Mononuclear cell (primary cell): ENCODE measurements around the gene DSCAML1. TPM values are rescaled to one million over a fixed set of nuclear protein-coding genes. Genes with fewer than 3 reads are reported as not detected.

Source experiments
- H3K27me3 ChIP-seq: 2 replicates; pipeline ENCODE4 v1.6.0; 2011; ENCODE audit warnings: low read length, control low read depth; ENCODE audit not compliant: insufficient read depth
- H3K4me1 ChIP-seq: 2 replicates; pipeline ENCODE4 v1.5.1; 2011; ENCODE audit warnings: mild to moderate bottlenecking, low read length, control low read depth; ENCODE audit not compliant: insufficient read depth
- H3K4me3 ChIP-seq: 2 replicates; pipeline ENCODE4 v1.5.1; 2011; ENCODE audit warnings: mild to moderate bottlenecking, low read length, moderate library complexity
- H3K9me3 ChIP-seq: 2 replicates; pipeline ENCODE4 v1.5.1; 2011; ENCODE audit warnings: low read depth, mild to moderate bottlenecking, control low read depth, low read length
- total RNA-seq: library from RNA; depleted of rRNA; stranded (reverse); fragments of >200 nt; gene quantifications from one replicate; pipeline ENCODE4 v1.2.3, GENCODE V29; 2012

The DSCAML1 gene
- total RNA-seq, 1 donor = 0.84 TPM

DNA sequence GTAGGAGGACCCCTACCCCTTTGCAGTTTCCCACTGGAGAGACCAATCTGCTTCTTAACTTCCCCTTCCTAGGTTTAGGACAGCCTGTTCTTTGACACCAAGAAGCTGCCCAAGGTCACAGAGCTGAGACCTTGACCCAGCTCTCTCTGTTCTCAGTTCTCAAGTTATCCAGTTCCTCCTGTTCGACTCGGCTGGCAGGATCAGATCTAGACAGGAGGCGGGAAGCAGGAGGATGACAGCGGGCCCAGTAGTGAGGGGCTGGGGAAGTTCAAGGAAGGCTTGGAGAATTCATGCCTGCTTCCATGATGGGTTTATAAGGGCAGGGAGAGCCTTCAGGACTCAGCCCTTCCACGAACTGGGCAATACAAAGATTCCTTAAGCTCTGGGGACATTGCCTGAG lies 210.6 kb downstream of the DSCAML1 start:
- no peaks in the 10 kb centered on the region for H3K4me1 ChIP-seq
- H3K4me3 ChIP-seq = no peak overlapping the region
- no peaks in the 10 kb centered on the region for H3K27me3 ChIP-seq
- no peaks in the 10 kb centered on the region for H3K9me3 ChIP-seq

DNA sequence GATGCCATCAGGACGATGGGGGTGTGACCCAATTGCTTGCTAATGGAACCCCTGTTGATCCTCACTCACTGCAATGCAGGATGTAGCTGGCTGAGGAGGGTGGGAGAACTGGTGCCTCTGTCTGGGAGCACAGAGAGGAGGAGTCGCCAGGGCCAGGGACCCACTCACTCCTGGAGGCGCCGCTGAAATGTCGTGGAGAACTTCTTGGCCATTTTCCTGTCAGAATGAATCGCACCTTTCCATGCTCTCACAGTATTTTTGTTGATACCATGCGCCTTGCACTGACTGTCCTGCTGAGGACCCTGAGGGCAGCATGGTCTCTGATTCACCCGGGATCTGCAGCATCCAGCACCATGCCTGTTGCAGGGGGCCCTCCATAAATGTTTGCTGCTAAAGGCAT lies 211.4 kb downstream of the DSCAML1 start:
- H3K9me3 ChIP-seq = no peaks in the 10 kb centered on the region
- H3K4me3 ChIP-seq = no peak overlapping the region
- H3K27me3 ChIP-seq = no peaks in the 10 kb centered on the region
- H3K4me1 ChIP-seq = no peaks in the 10 kb centered on the region

DNA sequence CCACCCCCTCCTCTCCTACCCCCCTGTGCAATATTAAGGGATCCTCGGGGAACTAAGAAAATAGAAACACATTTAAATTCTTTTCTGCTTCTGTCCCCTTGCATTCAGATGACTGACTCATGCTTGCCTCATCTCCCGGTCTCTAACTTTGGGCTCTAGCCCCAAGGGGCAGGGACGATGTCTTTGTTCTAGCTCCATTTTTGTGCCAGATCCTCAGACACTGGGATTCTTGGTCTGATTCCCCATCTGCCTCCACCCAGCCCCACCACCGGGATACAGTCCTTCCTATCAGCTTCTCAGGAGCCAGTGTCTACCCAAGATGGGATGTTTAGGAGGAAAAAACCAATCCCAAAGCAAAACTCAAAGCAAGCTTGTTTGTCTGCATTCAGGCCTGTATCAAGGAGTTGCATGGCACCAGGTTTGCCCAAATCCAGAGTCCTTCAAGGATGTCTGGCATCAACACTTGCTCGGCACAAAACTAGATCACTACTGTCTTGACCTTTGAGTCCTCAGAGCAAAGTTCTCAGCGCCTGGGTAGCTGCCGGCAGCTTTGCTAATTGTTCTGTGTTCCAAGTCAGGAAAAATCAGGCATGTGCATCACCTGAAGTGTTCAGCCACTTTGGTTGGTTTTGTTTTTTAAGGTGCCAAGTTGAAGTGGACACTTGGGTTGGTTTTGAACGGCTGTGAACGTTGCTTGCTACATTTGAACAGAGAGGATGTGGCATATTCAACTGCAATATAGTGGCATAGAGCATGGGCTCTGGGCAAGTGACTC lies 212.8 kb downstream of the DSCAML1 start:
- H3K27me3 ChIP-seq = no peaks in the 10 kb centered on the region
- H3K9me3 ChIP-seq = no peaks in the 10 kb centered on the region
- H3K4me1 ChIP-seq = no peaks in the 10 kb centered on the region
- H3K4me3 ChIP-seq = no peak overlapping the region

- no peaks in the 10 kb centered on the region for H3K27me3 ChIP-seq
- no peaks in the 10 kb centered on the region for H3K9me3 ChIP-seq
- H3K4me1 ChIP-seq = no peaks in the 10 kb centered on the region
- H3K4me3 ChIP-seq = no peak overlapping the region
Observed at GRCh38 chr11:117583063-117583801, 213.8 kb downstream of the DSCAML1 start.

- Histone ChIP-seq H3K9me3 (no peaks in the 10 kb centered on the region), H3K4me3 (no peak overlapping the region), H3K4me1 (no peaks in the 10 kb centered on the region), H3K27me3 (no peaks in the 10 kb centered on the region)
Observed at GRCh38 chr11:117582433-117582832, 214.6 kb downstream of the DSCAML1 start.

DNA sequence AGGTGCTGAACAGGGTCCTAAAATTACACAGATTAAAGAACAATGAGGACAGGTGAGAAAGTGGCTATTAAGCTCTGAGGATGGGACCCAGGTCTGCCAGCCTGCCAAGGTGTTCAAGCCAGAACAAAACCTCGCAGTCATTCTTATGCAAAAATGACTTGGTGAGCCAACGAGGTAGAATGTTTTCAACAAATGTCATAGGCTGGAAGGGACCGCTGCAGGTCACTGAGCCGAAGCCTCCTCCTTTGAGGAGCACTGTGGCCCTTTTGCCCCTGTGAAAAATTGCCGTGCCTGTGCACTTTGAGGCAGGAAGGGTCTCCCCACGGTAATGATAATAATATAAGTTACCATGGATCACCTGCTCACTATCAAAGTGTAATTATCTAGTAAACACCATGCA lies 216.2 kb downstream of the DSCAML1 start:
- Histone ChIP-seq H3K9me3 (no peaks in the 10 kb centered on the region), H3K4me3 (no peak overlapping the region), H3K27me3 (no peaks in the 10 kb centered on the region), H3K4me1 (no peaks in the 10 kb centered on the region)

DNA sequence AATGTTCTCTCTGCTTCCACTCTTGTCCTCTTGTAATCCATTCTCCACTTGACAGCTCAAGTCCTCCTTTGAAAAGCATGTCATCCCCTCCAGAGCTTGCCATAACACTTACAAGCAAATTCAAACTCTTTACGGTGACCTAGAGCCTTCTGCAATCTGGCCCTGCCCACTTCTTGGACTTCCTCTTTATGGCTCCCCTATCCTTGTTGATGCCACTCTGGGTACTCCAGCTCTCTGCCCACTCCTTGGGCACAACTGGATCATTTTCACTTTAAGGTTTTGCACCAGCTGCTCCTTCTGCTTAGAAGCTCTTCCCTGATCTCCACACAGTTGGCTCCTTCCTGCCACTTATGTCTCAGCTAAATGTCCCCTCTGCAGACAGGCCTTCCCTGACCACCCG lies 217.9 kb downstream of the DSCAML1 start:
- no peak overlapping the region for H3K4me3 ChIP-seq
- no peaks in the 10 kb centered on the region for H3K9me3 ChIP-seq
- no peaks in the 10 kb centered on the region for H3K4me1 ChIP-seq
- H3K27me3 ChIP-seq = no peaks in the 10 kb centered on the region

GRCh38 chr11:117575856-117576255 lies 221.2 kb downstream of the DSCAML1 start:
- Histone ChIP-seq H3K4me1 (no peaks in the 10 kb centered on the region), H3K27me3 (no peaks in the 10 kb centered on the region), H3K9me3 (no peaks in the 10 kb centered on the region), H3K4me3 (no peak overlapping the region)

DNA sequence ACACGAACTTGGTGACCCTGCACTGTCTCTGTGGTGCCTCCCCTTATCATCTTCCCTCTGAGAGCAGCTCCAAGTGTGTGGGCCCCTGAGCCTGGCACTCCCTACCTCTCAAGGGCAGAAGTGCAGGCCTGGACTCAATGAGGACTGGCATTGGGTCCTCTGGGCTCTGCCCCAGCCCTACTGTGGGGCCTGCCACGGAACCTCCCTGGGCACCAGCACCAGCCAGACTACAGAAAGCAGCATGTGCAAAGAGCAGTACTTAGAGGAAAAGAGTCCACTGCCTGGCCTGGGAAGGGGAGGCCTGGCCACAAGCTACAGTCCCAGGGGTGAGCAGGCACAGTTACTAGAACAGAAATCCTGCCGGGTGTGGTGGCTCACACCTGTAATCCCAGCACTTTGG lies 222.5 kb downstream of the DSCAML1 start:
- Histone ChIP-seq H3K9me3 (no peaks in the 10 kb centered on the region), H3K4me1 (no peaks in the 10 kb centered on the region), H3K27me3 (no peaks in the 10 kb centered on the region), H3K4me3 (no peak overlapping the region)

DNA sequence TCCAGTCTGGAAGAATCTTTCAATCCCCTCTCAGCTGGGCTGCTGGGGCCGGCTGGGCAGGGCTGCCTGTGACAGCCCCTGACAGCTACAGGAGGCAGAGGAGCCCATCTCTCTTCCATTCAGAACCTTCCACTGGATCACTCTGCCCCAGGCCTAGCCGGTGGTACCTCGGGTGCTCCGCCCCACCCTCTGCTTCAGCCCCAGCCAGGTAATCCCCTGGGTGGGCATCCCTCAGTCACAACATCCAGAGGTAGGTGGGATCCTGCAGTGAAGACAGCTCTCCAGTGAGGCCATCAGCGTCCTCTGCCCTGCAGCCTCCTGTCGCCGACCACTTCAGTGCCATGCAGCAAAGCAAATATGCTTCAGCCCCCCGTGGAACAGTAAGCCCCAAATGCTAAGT lies 223.7 kb downstream of the DSCAML1 start:
- H3K4me1 ChIP-seq = no peaks in the 10 kb centered on the region
- H3K9me3 ChIP-seq = no peaks in the 10 kb centered on the region
- H3K27me3 ChIP-seq = no peaks in the 10 kb centered on the region
- no peak overlapping the region for H3K4me3 ChIP-seq

DNA sequence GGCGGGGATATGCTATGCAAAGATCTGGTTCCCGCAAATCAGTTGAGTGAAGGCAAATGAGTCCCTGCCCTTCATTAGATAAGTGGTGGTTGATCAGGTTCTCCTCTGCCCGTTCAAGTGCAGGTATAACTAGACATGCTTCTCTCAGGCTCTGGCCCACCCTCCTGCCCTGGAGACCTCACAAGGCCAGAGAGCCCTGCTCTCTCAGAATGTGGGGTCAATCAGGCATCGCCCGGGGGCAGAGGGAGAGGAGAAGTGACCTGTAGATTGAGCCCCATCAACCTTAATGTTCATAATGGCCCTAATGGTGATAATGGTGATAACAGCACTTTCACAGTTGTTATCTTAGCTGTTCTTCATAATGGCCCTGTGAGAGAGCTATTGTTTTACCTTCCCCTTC lies 224.3 kb downstream of the DSCAML1 start:
- H3K9me3 ChIP-seq = no peaks in the 10 kb centered on the region
- no peaks in the 10 kb centered on the region for H3K27me3 ChIP-seq
- no peak overlapping the region for H3K4me3 ChIP-seq
- H3K4me1 ChIP-seq = no peaks in the 10 kb centered on the region

DNA sequence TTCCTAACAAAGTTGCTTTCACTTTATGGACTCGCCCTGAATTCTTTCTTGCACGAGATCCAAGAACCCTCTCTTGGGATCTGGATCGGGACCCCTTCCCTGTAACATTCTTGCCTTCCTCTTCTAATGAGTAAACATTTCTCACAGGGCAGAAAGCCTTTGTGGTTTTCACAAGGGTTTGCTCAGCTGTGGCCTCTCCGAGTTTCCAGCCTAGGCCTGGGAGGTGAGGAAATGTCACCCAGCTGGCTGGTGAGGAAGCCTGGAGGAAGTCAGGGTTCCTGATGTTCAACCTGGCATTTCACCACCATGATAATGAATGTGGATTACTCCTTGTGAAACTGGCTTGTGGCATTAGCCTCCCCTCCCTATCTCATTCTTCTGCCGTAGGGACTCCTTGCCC lies 224.9 kb downstream of the DSCAML1 start:
- Histone ChIP-seq H3K4me1 (no peaks in the 10 kb centered on the region), H3K27me3 (no peaks in the 10 kb centered on the region), H3K9me3 (no peaks in the 10 kb centered on the region), H3K4me3 (no peak overlapping the region)

GRCh38 chr11:117570701-117571100 lies 226.3 kb downstream of the DSCAML1 start:
- Histone ChIP-seq H3K4me3 (no peak overlapping the region), H3K9me3 (no peaks in the 10 kb centered on the region), H3K4me1 (no peaks in the 10 kb centered on the region), H3K27me3 (no peaks in the 10 kb centered on the region)

DNA sequence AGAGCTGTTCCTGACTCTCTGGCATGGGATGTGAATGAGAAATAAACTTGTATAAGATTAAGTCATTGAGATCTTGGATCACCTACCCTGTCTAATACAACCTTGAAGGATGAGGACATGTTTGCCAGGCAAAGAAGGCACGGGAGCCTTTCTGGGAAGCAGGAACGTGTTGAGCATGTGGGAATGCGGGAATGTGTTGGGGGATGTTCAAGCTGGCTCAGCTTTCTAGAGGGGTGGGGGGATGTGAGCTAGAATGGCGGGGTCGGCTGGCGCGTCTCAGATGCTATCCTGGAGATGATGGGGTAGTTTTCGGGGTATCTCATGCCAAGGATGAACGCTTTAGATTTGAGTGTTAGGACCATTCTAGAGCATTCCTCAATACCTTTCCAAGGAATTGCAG lies 227.1 kb downstream of the DSCAML1 start:
- no peak overlapping the region for H3K4me3 ChIP-seq
- H3K4me1 ChIP-seq = no peaks in the 10 kb centered on the region
- H3K9me3 ChIP-seq = no peaks in the 10 kb centered on the region
- H3K27me3 ChIP-seq = no peaks in the 10 kb centered on the region

DNA sequence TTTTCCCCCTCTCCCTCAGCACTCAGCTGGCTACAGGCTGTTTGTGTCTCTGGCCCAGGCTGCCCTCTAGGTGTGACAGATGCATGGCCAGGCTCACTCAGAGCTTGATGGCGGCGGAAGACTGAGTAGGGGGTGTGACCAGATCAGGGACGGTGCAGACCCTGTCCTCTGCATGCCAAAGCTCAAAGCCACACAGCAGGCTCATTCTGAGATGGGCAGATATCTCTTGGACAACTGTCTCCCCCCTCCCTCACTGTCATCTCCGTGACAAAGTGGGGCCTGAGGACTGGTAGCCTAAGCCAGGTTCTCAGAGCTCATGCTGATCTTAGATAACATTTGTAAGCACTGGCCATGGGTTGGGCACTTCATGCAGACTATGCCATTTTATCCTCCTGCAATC lies 231.3 kb downstream of the DSCAML1 start:
- no peaks in the 10 kb centered on the region for H3K4me1 ChIP-seq
- H3K4me3 ChIP-seq = no peak overlapping the region
- H3K27me3 ChIP-seq = no peaks in the 10 kb centered on the region
- H3K9me3 ChIP-seq = no peaks in the 10 kb centered on the region

GRCh38 chr11:117564321-117564720 lies 232.7 kb downstream of the DSCAML1 start:
- Histone ChIP-seq H3K4me3 (no peak overlapping the region), H3K27me3 (no peaks in the 10 kb centered on the region), H3K9me3 (no peaks in the 10 kb centered on the region), H3K4me1 (no peaks in the 10 kb centered on the region)
